DND-41 (cell line): Measurements from ENCODE around the gene NIBAN1.

Source experiments
- ATAC-seq: fragments of 200-7000 bp; cut with Tn5 transposase; 3 replicates; pipeline ENCODE4 v1.9.1; 2021; ENCODE audit warnings: low read depth; ENCODE audit not compliant: insufficient read depth
- DNase-seq: peaks from one replicate; pipeline ENCODE4 v3.0.0-alpha.2; 2020
- H2AFZ ChIP-seq: 2 replicates; pipeline ENCODE4 v1.6.0; 2012; ENCODE audit warnings: low read depth, low read length
- H3K27ac ChIP-seq: 2 replicates; pipeline ENCODE4 v1.5.1; 2012; ENCODE audit warnings: low read length, inconsistent platforms
- H3K27me3 ChIP-seq: fragments of 200-600 bp; sonication (generic); 2 replicates; pipeline ENCODE4 v1.6.0; 2012; ENCODE audit warnings: low read length, mild to moderate bottlenecking, inconsistent platforms; ENCODE audit not compliant: insufficient read depth, poor library complexity
- H3K36me3 ChIP-seq: 2 replicates; pipeline ENCODE4 v1.5.1; 2012; ENCODE audit warnings: low read length, inconsistent platforms; ENCODE audit not compliant: insufficient read depth
- H3K4me1 ChIP-seq: 2 replicates; pipeline ENCODE4 v1.5.1; 2012; ENCODE audit warnings: mild to moderate bottlenecking, low read length; ENCODE audit not compliant: insufficient read depth
- H3K4me2 ChIP-seq: 2 replicates; pipeline ENCODE4 v1.6.0; 2012; ENCODE audit warnings: mild to moderate bottlenecking, moderate library complexity, low read length, inconsistent platforms; ENCODE audit not compliant: insufficient read depth
- H3K4me3 ChIP-seq, 2 experiments: fragments of 200-600 bp in 1 of 2; shearing (Covaris generic) in 1 of 2; 2 replicates each; pipeline ENCODE4 v1.5.1; 2012 to 2016; ENCODE audit warnings: inconsistent platforms in 2 of 2, low read length in 2 of 2, mild to moderate bottlenecking in 2 of 2, low read depth in 1 of 2, moderate library complexity in 1 of 2
- H3K79me2 ChIP-seq: 2 replicates; pipeline ENCODE4 v1.6.0; 2012; ENCODE audit warnings: low read length, inconsistent platforms; ENCODE audit not compliant: insufficient read depth
- H3K9ac ChIP-seq: 2 replicates; pipeline ENCODE4 v1.6.0; 2012; ENCODE audit warnings: low read depth, mild to moderate bottlenecking, inconsistent platforms, low read length, moderate library complexity
- H3K9me3 ChIP-seq: 2 replicates; pipeline ENCODE4 v1.5.1; 2012; ENCODE audit warnings: low read length, moderate library complexity, mild to moderate bottlenecking, inconsistent platforms; ENCODE audit not compliant: insufficient read depth, severe bottlenecking
- H4K20me1 ChIP-seq: 2 replicates; pipeline ENCODE4 v1.6.0; 2012; ENCODE audit warnings: low read length; ENCODE audit not compliant: insufficient read depth
- EZH2 ChIP-seq: IDR thresholded peaks from 3 replicates; pipeline ENCODE4 v1.6.1; 2012; ENCODE audit warnings: borderline replicate concordance, low read depth, mild to moderate bottlenecking, moderate library complexity, low read length, inconsistent platforms; ENCODE audit not compliant: severe bottlenecking
- TF ChIP-seq, protein P1 (sequence below): IDR thresholded peaks from 2 replicates; pipeline ENCODE4 v1.5.1; 2012; ENCODE audit warnings: borderline replicate concordance, low read length, moderate library complexity, mild to moderate bottlenecking; ENCODE audit not compliant: poor library complexity, severe bottlenecking; ENCODE audit errors: extremely low read depth

NIBAN1 gene

DNA sequence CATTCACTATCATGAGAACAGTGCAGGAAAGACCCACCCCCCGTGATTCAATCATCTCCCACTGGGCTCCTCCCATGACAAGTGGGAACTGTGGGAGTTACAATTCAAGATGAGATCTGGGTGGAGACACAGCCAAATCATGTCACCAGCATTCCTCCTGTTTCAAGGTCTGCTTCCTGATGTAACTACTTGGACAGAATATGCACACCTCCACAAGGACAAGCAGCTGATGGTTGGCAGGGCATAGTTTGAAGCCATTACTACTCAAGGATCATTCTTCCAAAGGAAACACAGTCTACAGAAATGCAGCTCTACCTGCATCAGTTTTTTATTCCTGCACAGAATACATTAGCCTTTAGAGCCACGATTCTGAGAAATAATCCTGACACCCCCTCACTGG lies 42.6 kb upstream of the NIBAN1 start:
- no peak overlapping the region for H3K4me3 ChIP-seq
- no peaks in the 10 kb centered on the region for H3K36me3 ChIP-seq
- H3K4me1 ChIP-seq = no peaks in the 10 kb centered on the region
- ATAC-seq (no peak), DNase-seq (no peak)
- no peaks in the 10 kb centered on the region for H3K79me2 ChIP-seq
- no peaks in the 10 kb centered on the region for H3K27me3 ChIP-seq
- no peak overlapping the region for H3K27ac ChIP-seq
- no peak overlapping the region for H3K9ac ChIP-seq
- no peaks in the 10 kb centered on the region for H3K9me3 ChIP-seq
- H2AFZ ChIP-seq = no peak overlapping the region
- no peaks in the 10 kb centered on the region for H4K20me1 ChIP-seq
- TF ChIP-seq EZH2 = no peak
- TF ChIP-seq, protein P1, sequence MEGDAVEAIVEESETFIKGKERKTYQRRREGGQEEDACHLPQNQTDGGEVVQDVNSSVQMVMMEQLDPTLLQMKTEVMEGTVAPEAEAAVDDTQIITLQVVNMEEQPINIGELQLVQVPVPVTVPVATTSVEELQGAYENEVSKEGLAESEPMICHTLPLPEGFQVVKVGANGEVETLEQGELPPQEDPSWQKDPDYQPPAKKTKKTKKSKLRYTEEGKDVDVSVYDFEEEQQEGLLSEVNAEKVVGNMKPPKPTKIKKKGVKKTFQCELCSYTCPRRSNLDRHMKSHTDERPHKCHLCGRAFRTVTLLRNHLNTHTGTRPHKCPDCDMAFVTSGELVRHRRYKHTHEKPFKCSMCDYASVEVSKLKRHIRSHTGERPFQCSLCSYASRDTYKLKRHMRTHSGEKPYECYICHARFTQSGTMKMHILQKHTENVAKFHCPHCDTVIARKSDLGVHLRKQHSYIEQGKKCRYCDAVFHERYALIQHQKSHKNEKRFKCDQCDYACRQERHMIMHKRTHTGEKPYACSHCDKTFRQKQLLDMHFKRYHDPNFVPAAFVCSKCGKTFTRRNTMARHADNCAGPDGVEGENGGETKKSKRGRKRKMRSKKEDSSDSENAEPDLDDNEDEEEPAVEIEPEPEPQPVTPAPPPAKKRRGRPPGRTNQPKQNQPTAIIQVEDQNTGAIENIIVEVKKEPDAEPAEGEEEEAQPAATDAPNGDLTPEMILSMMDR = no peak
- H3K4me2 ChIP-seq = no peak overlapping the region

DNA sequence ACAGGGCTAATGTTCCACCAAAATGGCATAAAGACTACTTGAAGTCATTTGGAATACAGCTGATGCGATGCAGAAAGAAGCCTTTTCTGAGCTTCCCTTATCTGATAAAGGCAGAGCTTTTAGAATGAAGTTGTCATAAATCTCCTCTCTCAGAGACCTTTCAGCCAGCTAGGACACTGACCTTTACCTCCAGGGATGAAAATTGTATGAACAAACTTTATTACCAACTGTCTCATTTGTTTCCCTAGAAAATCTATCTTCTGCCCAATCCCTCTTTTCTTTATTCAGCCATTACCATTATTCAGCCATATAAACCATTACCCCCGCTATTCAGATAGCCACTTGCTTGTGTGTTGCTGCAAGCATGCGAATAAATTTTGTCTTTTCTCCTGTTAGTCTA lies 41.3 kb upstream of the NIBAN1 start:
- Histone ChIP-seq H3K36me3 (no peaks in the 10 kb centered on the region), H3K9ac (no peak overlapping the region), H3K27ac (no peak overlapping the region), H2AFZ (no peak overlapping the region), H3K9me3 (no peaks in the 10 kb centered on the region), H3K4me1 (no peaks in the 10 kb centered on the region), H3K4me2 (no peak overlapping the region), H3K27me3 (no peaks in the 10 kb centered on the region), H3K79me2 (no peaks in the 10 kb centered on the region), H3K4me3 (no peak overlapping the region), H4K20me1 (no peaks in the 10 kb centered on the region)
- DNase-seq (no peak), ATAC-seq (no peak)
- TF ChIP-seq, protein P1 = no peak
- TF ChIP-seq EZH2 = no peak

DNA sequence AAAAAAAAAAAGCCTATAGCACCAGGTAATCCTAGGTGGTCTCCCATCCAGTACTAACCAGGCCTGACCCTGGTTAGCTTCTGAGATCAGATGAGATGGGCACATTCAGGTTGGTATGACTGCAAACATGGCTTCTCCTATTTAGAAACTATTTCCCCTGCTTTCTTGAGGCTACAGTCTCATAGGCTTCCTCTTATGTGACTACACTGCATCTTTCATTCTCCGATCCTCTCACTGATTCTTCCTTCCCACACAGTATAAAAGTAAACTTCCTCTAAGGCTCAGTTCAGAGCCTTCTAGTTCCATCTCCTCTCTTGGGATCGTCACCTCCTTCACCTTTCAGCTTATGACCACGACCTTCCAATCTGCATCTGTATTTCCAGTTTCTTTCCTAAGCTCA lies 40.6 kb upstream of the NIBAN1 start:
- Histone ChIP-seq H3K27me3 (no peaks in the 10 kb centered on the region), H3K4me1 (no peaks in the 10 kb centered on the region), H3K79me2 (no peaks in the 10 kb centered on the region), H4K20me1 (no peaks in the 10 kb centered on the region), H3K9ac (no peak overlapping the region), H3K9me3 (no peaks in the 10 kb centered on the region), H3K36me3 (no peaks in the 10 kb centered on the region), H3K4me3 (no peak overlapping the region), H3K4me2 (no peak overlapping the region), H2AFZ (no peak overlapping the region), H3K27ac (no peak overlapping the region)
- TF ChIP-seq EZH2 = no peak
- TF ChIP-seq, protein P1 = no peak
- ATAC-seq (no peak), DNase-seq (no peak)

DNA sequence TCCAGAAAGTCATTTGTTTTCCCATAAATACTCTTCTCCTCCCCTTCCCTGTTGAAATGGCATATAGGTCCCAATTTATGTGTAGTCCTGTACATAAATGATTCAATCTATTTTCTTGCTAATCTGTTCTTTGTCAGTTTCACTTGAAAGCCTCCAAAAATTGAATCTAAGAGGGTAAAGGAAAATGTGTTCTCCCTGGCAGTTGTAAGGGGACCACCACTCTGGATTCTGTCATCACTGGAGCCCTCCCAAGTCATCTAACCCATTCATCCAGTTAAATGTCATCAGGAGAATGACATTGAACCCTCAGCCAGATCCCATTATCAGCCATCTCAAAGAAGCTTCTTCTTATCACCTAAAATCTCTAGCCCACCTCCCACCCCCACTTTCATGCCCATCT lies 36.1 kb upstream of the NIBAN1 start:
- H3K9ac ChIP-seq = no peak overlapping the region
- H3K9me3 ChIP-seq = no peaks in the 10 kb centered on the region
- no peaks in the 10 kb centered on the region for H3K27me3 ChIP-seq
- H4K20me1 ChIP-seq = no peaks in the 10 kb centered on the region
- no peak overlapping the region for H2AFZ ChIP-seq
- DNase-seq = no peak
- H3K4me3 ChIP-seq = no peak overlapping the region
- no peaks in the 10 kb centered on the region for H3K4me1 ChIP-seq
- TF ChIP-seq EZH2 = no peak
- TF ChIP-seq, protein P1 = no peak
- no peak overlapping the region for H3K27ac ChIP-seq
- no peak for ATAC-seq
- no peaks in the 10 kb centered on the region for H3K79me2 ChIP-seq
- no peak overlapping the region for H3K4me2 ChIP-seq
- H3K36me3 ChIP-seq = no peaks in the 10 kb centered on the region
